Ovary (tissue), 9 donors: ENCODE results near the gene NCSTN. TPM values are rescaled to one million over a fixed set of nuclear protein-coding genes. Genes with fewer than 3 reads are reported as not detected.

ENCODE experiments used
- DNase-seq, 5 donors: peaks; one replicate each; pipeline ENCODE4 v3.0.0-alpha.2; 2019 to 2020
- H3K27ac ChIP-seq, 2 donors: fragments of 200-600 bp; one replicate each; pipeline versions ENCODE4 v1.5.1 to v1.8.0; 2019 to 2022
- H3K27me3 ChIP-seq: fragments of 200-600 bp; one replicate; pipeline ENCODE4 v1.8.0; 2022
- H3K36me3 ChIP-seq: fragments of 200-600 bp; sonication (generic); one replicate; pipeline ENCODE4 v1.5.1; 2019
- H3K4me1 ChIP-seq: one replicate; pipeline ENCODE4 v1.8.1; 2013; ENCODE audit warnings: mild to moderate bottlenecking, moderate library complexity; ENCODE audit not compliant: insufficient read depth
- H3K4me3 ChIP-seq: fragments of 200-600 bp; sonication (generic); one replicate; pipeline ENCODE4 v1.5.1; 2017
- H3K9me3 ChIP-seq, 2 donors: fragments of 200-600 bp in 1 of 2; sonication (generic) in 1 of 2; one replicate each; pipeline versions ENCODE4 v1.5.1 to v1.8.1; 2013 to 2019; ENCODE audit warnings: mild to moderate bottlenecking in 1 of 2, moderate library complexity in 1 of 2
- CTCF ChIP-seq, 3 donors: fragments of 450-650 bp in 2 of 3; fragments of 200-600 bp in 1 of 3; IDR thresholded peaks; one replicate each; pipeline versions ENCODE4 v1.5.1 to v1.8.0; 2016 to 2022; ENCODE audit warnings: antibody characterized with exemption in 3 of 3, mild to moderate bottlenecking in 1 of 3
- EP300 ChIP-seq: sonication (generic); formaldehyde crosslinking; IDR thresholded peaks from one replicate; pipeline ENCODE4 v1.6.1; 2017; ENCODE audit warnings: antibody characterized with exemption
- POLR2A ChIP-seq: fragments of 450-650 bp; IDR thresholded peaks from one replicate; pipeline ENCODE4 v1.6.1; 2017; ENCODE audit warnings: antibody characterized with exemption, mild to moderate bottlenecking, moderate library complexity
- WGBS, 3 donors: extraction: QIAGEN DNeasy Blood & Tissue Kit in 1 of 3; methylation state at CpG; one replicate each; pipeline versions ENCODE4 v1.1.5 to v1.1.7; 2013 to 2017; 5-methylcytosine and 5-hydroxymethylcytosine counted together
- intact Hi-C, 4 donors: fragments of 100-400 bp; cut with DNase I; formaldehyde crosslinking; loops; one replicate each; pipeline versions ENCODE4 v1.11.0 to v1.15.1; 2022 to 2023
- polyA plus RNA-seq, 2 donors: library from polyadenylated mRNA; stranded (reverse); fragments of 200-250 nt in 1 of 2; fragments of 350-450 nt in 1 of 2; fragmentation: Illumina TruSeq in 1 of 2; extraction: RNeasy Lipid Tissue Mini Kit (QIAGEN cat#74804) in 1 of 2; gene quantifications; one replicate each; pipeline ENCODE4 v1.2.3, GENCODE V29; 2013 to 2014
- total RNA-seq, 7 donors: library from RNA; depleted of rRNA in 2 of 7; stranded (reverse); fragments of >200 nt in 2 of 7; fragmentation: NEBNext Ultra II Directional in 3 of 7; extraction: Animal tissue kit (Norgen Biotek cat#: 25700) in 3 of 7; gene quantifications; one replicate each; pipeline versions ENCODE4 v1.1.0 to v1.2.4, GENCODE V29; 2016 to 2023
- donor health status: DM: no; HTN: no; CAD: no; lungs with moderate emphysema.
- donor health status: DM: no; HTN: no; CAD: no.
- donor health status: Bipolar disorder and iron deficiency.
- donor health status: DM: yes; HTN: yes; CAD: no.
- donor health status: DM: no; HTN: no; CAD: no.
- donor health status: DM: yes; HTN: yes; CAD: no.

Gene NCSTN
- total and polyA plus RNA-seq, 9 donors: 35.2 to 234 (median 58.1) TPM

GRCh38 chr1:160361814-160362167 is 18.6 kb downstream of the NCSTN start:
- Histone ChIP-seq H3K27me3 (no peaks in the 10 kb centered on the region), H3K4me1 (no peaks in the 10 kb centered on the region), H3K9me3 (no peaks in the 10 kb centered on the region), H3K27ac (no peak overlapping the region), H3K36me3 (no peaks in the 10 kb centered on the region), H3K4me3 (no peak overlapping the region)
- WGBS, 3 donors: 62 to 81% (median 76%) methylated on average over 4 of the region's 4 CpGs
- no peak for DNase-seq
- no peak for TF ChIP-seq EP300
- no peak for TF ChIP-seq CTCF (IDR thresholded peaks at IDR 0.05)
- TF ChIP-seq POLR2A: no peak
- intact Hi-C loops: no loop called here

DNA sequence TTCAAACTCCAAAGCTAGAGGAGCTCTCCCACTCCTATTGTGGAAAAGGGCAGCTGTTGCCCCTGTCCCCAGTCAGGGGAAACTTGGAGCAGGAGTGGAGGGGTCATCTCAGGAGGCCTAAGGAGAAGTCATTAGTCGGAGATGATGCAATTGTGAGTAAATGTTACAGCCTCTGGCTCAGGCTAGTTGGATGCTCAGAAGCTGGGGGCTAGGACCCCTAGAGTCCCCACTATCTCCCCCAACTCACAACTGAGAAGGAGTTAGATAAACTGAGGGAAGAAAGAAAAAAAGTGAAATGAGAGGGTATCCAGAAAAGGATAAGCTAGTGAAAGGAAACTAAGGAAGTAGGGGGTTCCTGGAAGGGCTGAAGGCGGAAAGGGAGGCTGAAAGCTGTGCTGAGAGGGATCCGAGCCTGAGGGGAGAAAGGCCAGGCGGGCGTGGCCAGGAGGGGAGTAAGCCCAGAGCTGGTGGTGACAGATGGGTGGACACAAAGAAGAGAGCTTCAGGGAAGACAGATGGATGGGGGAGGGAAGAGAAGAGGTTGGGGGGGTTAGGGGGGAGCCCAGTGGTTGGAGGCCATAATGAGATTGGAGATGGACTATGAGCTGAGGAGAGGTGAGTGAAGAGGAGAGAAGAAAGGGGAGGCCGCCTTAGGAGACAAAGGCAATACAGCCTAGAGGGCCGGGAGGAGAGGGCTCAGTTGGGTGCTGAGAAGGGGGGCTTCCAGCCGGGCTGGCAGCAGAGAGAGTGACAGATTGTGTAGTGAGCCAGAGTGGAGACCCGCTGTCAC is 19.2 kb downstream of the NCSTN start:
- DNase-seq: no peak
- TF ChIP-seq POLR2A: no peak
- H3K27me3 ChIP-seq: no peaks in the 10 kb centered on the region
- H3K4me3 ChIP-seq: no peak overlapping the region
- H3K9me3 ChIP-seq: no peaks in the 10 kb centered on the region
- no peaks in the 10 kb centered on the region for H3K4me1 ChIP-seq
- WGBS, 3 donors: 69 to 73% (median 70%) methylated on average over 9 of the region's 9 CpGs
- no peaks in the 10 kb centered on the region for H3K36me3 ChIP-seq
- intact Hi-C loops: no loop called here
- no peak overlapping the region for H3K27ac ChIP-seq

DNA sequence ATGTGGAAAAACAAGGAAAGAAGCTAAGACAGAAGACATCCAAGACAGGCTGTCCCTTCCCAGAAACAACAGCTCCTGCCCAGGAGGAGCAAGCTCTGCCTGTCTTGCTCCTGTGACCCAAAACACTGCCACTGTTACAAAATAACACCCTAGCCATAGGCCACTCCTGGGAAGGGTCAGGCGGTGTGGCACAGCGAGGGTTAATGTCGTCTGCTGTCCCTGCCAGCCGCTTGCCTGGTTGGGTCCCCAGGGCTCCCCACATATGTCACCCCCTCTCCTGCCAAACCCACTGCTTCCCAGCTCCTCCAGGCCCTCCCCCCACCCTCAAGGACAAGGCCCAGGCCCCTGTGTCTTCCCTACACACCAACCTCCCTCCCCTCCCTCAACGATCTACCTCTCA is 19.8 kb downstream of the NCSTN start:
- no peaks in the 10 kb centered on the region for H3K36me3 ChIP-seq
- no peak overlapping the region for H3K4me3 ChIP-seq
- H3K27ac ChIP-seq: no peak overlapping the region
- H3K4me1 ChIP-seq: no peaks in the 10 kb centered on the region
- H3K27me3 ChIP-seq: no peaks in the 10 kb centered on the region
- no peaks in the 10 kb centered on the region for H3K9me3 ChIP-seq
- intact Hi-C loops: no loop called here
- no peak for DNase-seq
- 32 to 42% (median 41%) methylated on average over 5 of the region's 5 CpGs for WGBS, 3 donors
- TF ChIP-seq EP300: no peak
- no peak for TF ChIP-seq CTCF (IDR thresholded peaks at IDR 0.05)
- no peak for TF ChIP-seq POLR2A

GRCh38 chr1:160363951-160364735 is 21.0 kb downstream of the NCSTN start:
- whole genome bisulfite sequencing, 3 donors: 63 to 65% (median 63%) methylated on average over 12 of the region's 12 CpGs
- H3K9me3 ChIP-seq: no peaks in the 10 kb centered on the region
- TF ChIP-seq CTCF (IDR thresholded peaks at IDR 0.05) (no peak), EP300 (no peak), POLR2A (no peak)
- intact Hi-C loops: no loop called here
- H3K4me1 ChIP-seq: no peaks in the 10 kb centered on the region
- H3K36me3 ChIP-seq: no peaks in the 10 kb centered on the region
- DNase-seq: no peak
- H3K27me3 ChIP-seq: no peaks in the 10 kb centered on the region
- H3K27ac ChIP-seq: no peak overlapping the region
- no peak overlapping the region for H3K4me3 ChIP-seq

- H3K36me3 ChIP-seq: no peaks in the 10 kb centered on the region
- H3K4me1 ChIP-seq: no peaks in the 10 kb centered on the region
- no peak overlapping the region for H3K27ac ChIP-seq
- no peaks in the 10 kb centered on the region for H3K9me3 ChIP-seq
- intact Hi-C loops: no loop called here
- no peak for DNase-seq
- H3K27me3 ChIP-seq: no peaks in the 10 kb centered on the region
- TF ChIP-seq EP300 (no peak), CTCF (IDR thresholded peaks at IDR 0.05) (no peak), POLR2A (no peak)
- 100% methylated on average over 1 of the region's 1 CpG for WGBS, 3 donors
- H3K4me3 ChIP-seq: no peak overlapping the region
Measured at GRCh38 chr1:160365325-160365724, 22.1 kb downstream of the NCSTN start.
